ENCODE data around the gene ZNRF2. TPM values are rescaled to one million over a fixed set of nuclear protein-coding genes. Genes with fewer than 3 reads are reported as not detected.

Gene ZNRF2
- total and polyA plus RNA-seq, 12 donors: 3.1 to 36.5 (median 16.2) TPM

DNA sequence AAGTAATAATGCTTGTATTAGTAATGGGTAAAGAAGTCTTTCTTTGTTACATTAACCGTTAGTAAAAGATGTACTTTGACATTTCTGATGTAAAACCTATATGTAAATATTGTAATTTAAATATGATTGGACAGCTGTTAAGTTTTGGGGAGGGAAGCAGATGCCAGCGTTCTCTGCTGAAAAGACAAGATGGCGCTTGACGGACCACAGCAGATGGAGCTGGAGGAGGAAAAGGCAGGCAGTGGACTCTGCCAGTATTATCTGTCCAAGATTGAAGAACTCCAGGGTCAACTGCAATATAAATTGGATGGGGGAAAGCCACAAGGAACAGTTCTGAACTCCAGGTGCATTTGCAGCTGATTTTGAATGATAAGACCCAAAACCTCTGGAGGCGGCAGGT lies 86.9 kb downstream of the ZNRF2 start:
- TF ChIP-seq, protein P1, sequence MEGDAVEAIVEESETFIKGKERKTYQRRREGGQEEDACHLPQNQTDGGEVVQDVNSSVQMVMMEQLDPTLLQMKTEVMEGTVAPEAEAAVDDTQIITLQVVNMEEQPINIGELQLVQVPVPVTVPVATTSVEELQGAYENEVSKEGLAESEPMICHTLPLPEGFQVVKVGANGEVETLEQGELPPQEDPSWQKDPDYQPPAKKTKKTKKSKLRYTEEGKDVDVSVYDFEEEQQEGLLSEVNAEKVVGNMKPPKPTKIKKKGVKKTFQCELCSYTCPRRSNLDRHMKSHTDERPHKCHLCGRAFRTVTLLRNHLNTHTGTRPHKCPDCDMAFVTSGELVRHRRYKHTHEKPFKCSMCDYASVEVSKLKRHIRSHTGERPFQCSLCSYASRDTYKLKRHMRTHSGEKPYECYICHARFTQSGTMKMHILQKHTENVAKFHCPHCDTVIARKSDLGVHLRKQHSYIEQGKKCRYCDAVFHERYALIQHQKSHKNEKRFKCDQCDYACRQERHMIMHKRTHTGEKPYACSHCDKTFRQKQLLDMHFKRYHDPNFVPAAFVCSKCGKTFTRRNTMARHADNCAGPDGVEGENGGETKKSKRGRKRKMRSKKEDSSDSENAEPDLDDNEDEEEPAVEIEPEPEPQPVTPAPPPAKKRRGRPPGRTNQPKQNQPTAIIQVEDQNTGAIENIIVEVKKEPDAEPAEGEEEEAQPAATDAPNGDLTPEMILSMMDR (IDR thresholded peaks at IDR 0.05): no peak
- TF ChIP-seq POLR2A (IDR thresholded peaks at IDR 0.05): no peak
- no peaks in the 10 kb centered on the region for H3K27me3 ChIP-seq
- no peak for DNase-seq
- intact Hi-C loops (cut with DNase I): no loop called here
- no peaks in the 10 kb centered on the region for H3K36me3 ChIP-seq (replicated peaks in 1 of 2)
- H3K4me1 ChIP-seq (replicated peaks in 1 of 2): peaks cover 0 to 4% of the 10 kb centered on the region in 2 donors
- no peak overlapping the region for H3K27ac ChIP-seq
- no peaks in the 10 kb centered on the region for H3K9me3 ChIP-seq (replicated peaks in 1 of 3)
- H3K4me3 ChIP-seq: no peak overlapping the region
- 97 to 98% (median 98%) methylated on average over 5 of the region's 5 CpGs for WGBS, 4 donors

DNA sequence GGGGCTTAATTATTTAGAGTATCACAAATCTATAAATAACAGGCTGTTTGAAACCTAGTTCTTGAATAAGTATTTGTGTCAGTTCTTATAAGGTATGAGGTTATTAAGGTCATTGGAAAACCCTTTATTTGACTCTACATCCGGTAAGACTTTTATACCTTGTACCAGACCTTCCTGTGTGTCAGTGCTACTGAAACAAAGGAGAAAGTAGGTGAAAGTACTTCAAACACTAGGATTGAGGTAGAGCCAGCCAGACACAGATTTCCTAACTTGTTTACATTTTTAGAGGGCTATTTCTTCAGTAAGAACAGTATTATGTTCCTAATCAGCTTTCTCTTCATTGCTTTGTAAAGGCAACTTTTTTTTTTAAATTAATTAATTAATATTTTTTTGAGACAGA lies 93.9 kb downstream of the ZNRF2 start:
- H3K27me3 ChIP-seq: no peaks in the 10 kb centered on the region
- WGBS, 4 donors: 89 to 96% (median 93%) methylated on average over 1 of the region's 1 CpG
- H3K4me1 ChIP-seq (replicated peaks in 1 of 2): no peaks in the 10 kb centered on the region
- H3K9me3 ChIP-seq (replicated peaks in 1 of 3): no peaks in the 10 kb centered on the region
- no peak for DNase-seq
- intact Hi-C loops (cut with DNase I): no loop called here
- H3K27ac ChIP-seq: no peak overlapping the region
- no peak overlapping the region for H3K4me3 ChIP-seq
- TF ChIP-seq, protein P1 (IDR thresholded peaks at IDR 0.05): no peak
- TF ChIP-seq POLR2A (IDR thresholded peaks at IDR 0.05): no peak
- H3K36me3 ChIP-seq (replicated peaks in 1 of 2): no peaks in the 10 kb centered on the region

DNA sequence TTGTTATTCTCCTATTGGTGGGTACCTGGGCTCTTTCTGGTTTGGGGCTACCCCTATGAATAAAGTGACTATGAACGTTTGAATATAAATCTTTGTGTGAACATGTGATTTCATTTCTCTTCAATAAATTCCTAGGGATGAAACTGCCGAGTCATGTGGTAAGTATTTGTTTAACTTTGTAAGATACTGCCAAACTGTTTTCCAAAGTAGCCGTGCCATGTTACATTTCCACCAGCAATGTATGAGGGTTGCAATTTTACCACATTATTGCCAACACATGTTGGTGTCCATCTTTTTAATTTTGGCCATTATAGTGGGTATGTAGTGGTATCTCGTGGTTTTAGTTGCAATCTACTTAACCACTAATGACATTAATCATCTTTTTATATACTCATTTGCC lies 94.7 kb downstream of the ZNRF2 start:
- no peaks in the 10 kb centered on the region for H3K9me3 ChIP-seq (replicated peaks in 1 of 3)
- DNase-seq: no peak
- H3K4me1 ChIP-seq (replicated peaks in 1 of 2): no peaks in the 10 kb centered on the region
- WGBS, 4 donors: 83 to 91% (median 88%) methylated on average over 4 of the region's 4 CpGs
- intact Hi-C loops (cut with DNase I): no loop called here
- no peak overlapping the region for H3K4me3 ChIP-seq
- H3K27ac ChIP-seq: no peak overlapping the region
- no peaks in the 10 kb centered on the region for H3K36me3 ChIP-seq (replicated peaks in 1 of 2)
- no peaks in the 10 kb centered on the region for H3K27me3 ChIP-seq
- TF ChIP-seq, protein P1 (IDR thresholded peaks at IDR 0.05): no peak
- TF ChIP-seq POLR2A (IDR thresholded peaks at IDR 0.05): no peak

DNA sequence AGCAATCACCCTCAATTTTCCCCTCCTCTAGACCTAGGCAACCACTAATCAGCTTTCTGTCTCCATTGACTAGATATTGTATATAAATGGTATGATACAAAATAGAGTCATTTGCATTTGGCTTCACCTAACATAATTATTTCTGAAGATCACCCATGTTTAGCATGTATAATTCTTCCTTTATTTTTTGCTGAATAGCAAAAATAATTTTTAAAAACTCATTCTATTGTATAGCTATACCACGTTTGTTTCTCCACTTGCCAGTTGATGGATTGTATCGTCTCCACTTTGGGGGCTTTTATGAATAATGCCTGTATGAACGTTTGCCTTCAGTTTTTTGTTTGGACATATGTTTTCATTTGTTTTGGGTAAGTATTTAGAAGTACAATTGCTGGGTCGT lies 95.3 kb downstream of the ZNRF2 start:
- WGBS, 4 donors: 77 to 85% (median 79%) methylated on average over 4 of the region's 4 CpGs
- Histone ChIP-seq H3K27me3 (no peaks in the 10 kb centered on the region), H3K9me3 (replicated peaks in 1 of 3) (no peaks in the 10 kb centered on the region), H3K27ac (no peak overlapping the region), H3K36me3 (replicated peaks in 1 of 2) (no peaks in the 10 kb centered on the region), H3K4me3 (no peak overlapping the region), H3K4me1 (replicated peaks in 1 of 2) (no peaks in the 10 kb centered on the region)
- DNase-seq: no peak
- intact Hi-C loops (cut with DNase I): no loop called here
- no peak for TF ChIP-seq POLR2A (IDR thresholded peaks at IDR 0.05)
- TF ChIP-seq, protein P1 (IDR thresholded peaks at IDR 0.05): no peak

All from adrenal gland (tissue), 12 donors.